Calu3 (cell line): ENCODE results near the gene DUS2. TPM values are rescaled to one million over a fixed set of nuclear protein-coding genes. Genes with fewer than 3 reads are reported as not detected.
A peak's percentile ranks its signal among the peaks of the same experiment; 100 is the strongest.

Experiments used
- BruUV-seq: library from RNA; stranded (reverse); fragments of 400-500 nt; replicated peaks from 2 replicates; lab custom pipeline; 2021; lab: Mats Ljungman, UMichigan
- CTCF ChIA-PET: fragments of 300-600 bp; sonication (Branson Sonifier 250); formaldehyde crosslinking; loops from one replicate; lab custom pipeline; 2022; ENCODE audit warnings: antibody characterized with exemption; lab: Charles Lee
- DNase-seq: peaks from one replicate; pipeline ENCODE4 v3.0.0; 2022
- H3K27ac Mint-ChIP-seq: one replicate; pipeline ENCODE4 v1.8.0; 2022; ENCODE audit warnings: mixed read lengths; ENCODE audit not compliant: unreplicated experiment
- H3K27me3 Mint-ChIP-seq: one replicate; pipeline ENCODE4 v1.8.0; 2022; ENCODE audit warnings: mixed read lengths; ENCODE audit not compliant: unreplicated experiment
- H3K36me3 Mint-ChIP-seq: one replicate; pipeline ENCODE4 v1.8.0; 2022; ENCODE audit warnings: mild to moderate bottlenecking, moderate library complexity, mixed read lengths; ENCODE audit not compliant: insufficient read depth, unreplicated experiment
- H3K4me1 Mint-ChIP-seq: one replicate; pipeline ENCODE4 v1.8.0; 2022; ENCODE audit warnings: mild to moderate bottlenecking, low read depth, mixed read lengths; ENCODE audit not compliant: unreplicated experiment
- H3K4me3 Mint-ChIP-seq: one replicate; pipeline ENCODE4 v1.8.0; 2022; ENCODE audit warnings: mild to moderate bottlenecking, low read depth, moderate library complexity, mixed read lengths; ENCODE audit not compliant: unreplicated experiment
- H3K9me3 Mint-ChIP-seq: one replicate; pipeline ENCODE4 v1.8.0; 2022; ENCODE audit warnings: low read depth, mixed read lengths; ENCODE audit not compliant: unreplicated experiment
- intact Hi-C: fragments of 100-400 bp; cut with micrococcal nuclease; formaldehyde crosslinking; loops from one replicate; pipeline ENCODE4 v1.10.0; 2022; ENCODE audit not compliant: unreplicated experiment
- total RNA-seq: library from RNA; stranded (reverse); gene quantifications from 2 replicates; pipeline ENCODE4 v1.2.3, GENCODE V29; 2022
- TF ChIP-seq, protein P1 (sequence below): fragments of 200-600 bp; IDR thresholded peaks from one replicate; pipeline ENCODE4 v1.8.0; 2022; ENCODE audit warnings: antibody characterized with exemption; ENCODE audit not compliant: unreplicated experiment

Gene DUS2
- total RNA-seq, 1 experiment from 2014 or later = 33.5 TPM

DNA sequence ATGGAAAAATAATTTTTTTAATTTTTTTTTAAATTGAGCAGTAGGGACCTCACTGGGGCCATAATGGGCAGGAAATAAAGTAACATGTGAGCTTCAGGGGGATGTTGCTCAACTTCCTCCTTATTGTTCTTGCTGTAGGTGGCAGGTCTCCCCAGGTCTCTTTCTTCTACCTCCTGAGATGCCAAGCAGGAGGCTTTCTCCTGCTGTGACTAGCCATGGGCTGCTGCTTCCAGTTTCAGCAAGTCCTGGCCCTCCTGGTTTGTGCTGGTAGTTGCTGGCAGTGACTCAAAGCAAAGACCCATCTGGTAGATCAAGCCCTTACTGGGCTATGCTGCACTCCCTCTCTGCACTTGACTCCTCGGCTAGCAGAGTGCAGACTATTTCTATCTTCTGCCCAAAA lies 9.6 kb upstream of the DUS2 start:
- H3K9me3 Mint-ChIP-seq = no peaks in the 10 kb centered on the region
- peaks cover 33% of the 10 kb centered on the region for H3K27me3 Mint-ChIP-seq
- intact Hi-C loops = no loop called here
- no peak overlapping the region for H3K4me3 Mint-ChIP-seq
- CTCF ChIA-PET = interaction anchor here (0.5 to 1.0 kb wide), 2 partner anchors 8 to 9 kb away, joined by 3 to 4 read pairs; no protein-coding TSS in a partner anchor
- DNase-seq = no peak
- TF ChIP-seq, protein P1, sequence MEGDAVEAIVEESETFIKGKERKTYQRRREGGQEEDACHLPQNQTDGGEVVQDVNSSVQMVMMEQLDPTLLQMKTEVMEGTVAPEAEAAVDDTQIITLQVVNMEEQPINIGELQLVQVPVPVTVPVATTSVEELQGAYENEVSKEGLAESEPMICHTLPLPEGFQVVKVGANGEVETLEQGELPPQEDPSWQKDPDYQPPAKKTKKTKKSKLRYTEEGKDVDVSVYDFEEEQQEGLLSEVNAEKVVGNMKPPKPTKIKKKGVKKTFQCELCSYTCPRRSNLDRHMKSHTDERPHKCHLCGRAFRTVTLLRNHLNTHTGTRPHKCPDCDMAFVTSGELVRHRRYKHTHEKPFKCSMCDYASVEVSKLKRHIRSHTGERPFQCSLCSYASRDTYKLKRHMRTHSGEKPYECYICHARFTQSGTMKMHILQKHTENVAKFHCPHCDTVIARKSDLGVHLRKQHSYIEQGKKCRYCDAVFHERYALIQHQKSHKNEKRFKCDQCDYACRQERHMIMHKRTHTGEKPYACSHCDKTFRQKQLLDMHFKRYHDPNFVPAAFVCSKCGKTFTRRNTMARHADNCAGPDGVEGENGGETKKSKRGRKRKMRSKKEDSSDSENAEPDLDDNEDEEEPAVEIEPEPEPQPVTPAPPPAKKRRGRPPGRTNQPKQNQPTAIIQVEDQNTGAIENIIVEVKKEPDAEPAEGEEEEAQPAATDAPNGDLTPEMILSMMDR = no peak
- no TSS peak for BruUV-seq
- H3K36me3 Mint-ChIP-seq = no peaks in the 10 kb centered on the region
- no peak overlapping the region for H3K27ac Mint-ChIP-seq
- H3K4me1 Mint-ChIP-seq = no peaks in the 10 kb centered on the region

- H3K4me3 Mint-ChIP-seq = no peak within 1 kb of the TSS
- H3K9me3 Mint-ChIP-seq = no peaks in the 10 kb centered on the region
- H3K27ac Mint-ChIP-seq = no peak within 1 kb of the TSS
- BruUV-seq = no TSS peak
- H3K4me1 Mint-ChIP-seq = no peaks in the 10 kb centered on the region
- DNase-seq = no peak
- peaks cover 19% of the 10 kb centered on the region for H3K27me3 Mint-ChIP-seq
- CTCF ChIA-PET = no interaction called here
- intact Hi-C loops = no loop called here
- TF ChIP-seq, protein P1 = no peak
- peaks cover 4% of the 10 kb centered on the region for H3K36me3 Mint-ChIP-seq
Measured at GRCh38 chr16:68015681-68016080, 7.4 kb upstream of the DUS2 start, which contains the start of gene DPEP2NB. Gene DPEP2NB (minus strand): TSS chr16:68015911. CDS start chr16:68015770, 141 bp downstream.

- DNase-seq = no peak
- TF ChIP-seq, protein P1 = no peak
- Mint-ChIP-seq H3K27me3 (peaks cover 13% of the 10 kb centered on the region), H3K36me3 (peaks cover 38% of the 10 kb centered on the region), H3K4me1 (peaks cover 13% of the 10 kb centered on the region), H3K9me3 (no peaks in the 10 kb centered on the region), H3K4me3 (no peak overlapping the region), H3K27ac (no peak overlapping the region)
- CTCF ChIA-PET = no interaction called here
- BruUV-seq = no TSS peak
- intact Hi-C loops = no loop called here
Measured at GRCh38 chr16:68019167-68019680, 3.9 kb upstream of the DUS2 start.

DNA sequence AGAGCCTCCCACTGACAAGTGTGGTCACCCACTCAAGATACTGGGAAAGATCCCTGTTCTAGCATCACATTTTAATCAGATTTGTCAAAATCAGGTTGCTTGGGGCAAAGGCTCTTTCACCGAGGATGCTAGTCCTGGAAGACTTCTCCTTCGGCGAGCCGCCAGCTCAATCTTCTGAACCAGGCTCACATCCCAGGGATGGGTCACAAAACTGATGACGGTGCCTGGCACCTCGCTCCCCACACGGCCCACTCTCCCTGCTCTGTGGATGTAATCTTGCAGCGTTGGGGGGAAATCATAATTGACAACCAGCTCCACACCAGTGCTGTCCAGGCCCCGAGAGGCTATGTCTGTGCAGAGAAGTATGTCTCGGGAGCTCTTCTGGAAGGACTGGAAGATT lies 1.6 kb upstream of the DUS2 start:
- H3K9me3 Mint-ChIP-seq = no peaks in the 10 kb centered on the region
- no peak overlapping the region for H3K27ac Mint-ChIP-seq
- H3K4me1 Mint-ChIP-seq = peaks cover 13% of the 10 kb centered on the region
- intact Hi-C loops = no loop called here
- DNase-seq = no peak
- peaks cover 1% of the 10 kb centered on the region for H3K27me3 Mint-ChIP-seq
- peaks cover 42% of the 10 kb centered on the region for H3K36me3 Mint-ChIP-seq
- CTCF ChIA-PET = interaction anchor here (1.1 kb wide), 1 partner anchor 19 kb away, joined by 3 read pairs; no protein-coding TSS in a partner anchor
- BruUV-seq = no TSS peak
- H3K4me3 Mint-ChIP-seq = peak overlapping the region; percentile 83
- TF ChIP-seq, protein P1 = no peak
